HG02610 (cell line): ENCODE data around the gene TAS2R1.

ENCODE experiments used
- ATAC-seq: cut with Tn5 transposase; IDR thresholded peaks from one replicate; pipeline ENCODE4 v1.9.1; 2021; ENCODE audit warnings: mild to moderate bottlenecking, moderate library complexity; ENCODE audit not compliant: unreplicated experiment

The TAS2R1 gene

GRCh38 chr5:9630251-9630650, at the start of gene TAS2R1:
Gene TAS2R1, minus strand, starts transcription at chr5:9630351. Its CDS starts 319 bp downstream, at chr5:9630032.
- no peak for ATAC-seq

GRCh38 chr5:9670371-9670770, 40.2 kb upstream of the TAS2R1 start:
- ATAC-seq = no peak

- no peak for ATAC-seq
Observed at GRCh38 chr5:9667906-9668305, 37.8 kb upstream of the TAS2R1 start.

- no peak for ATAC-seq
Observed at GRCh38 chr5:9663891-9664290, 33.7 kb upstream of the TAS2R1 start.

- ATAC-seq = no peak
Observed at GRCh38 chr5:9661316-9662015, 31.3 kb upstream of the TAS2R1 start.

- no peak for ATAC-seq
Observed at GRCh38 chr5:9658706-9659105, 28.6 kb upstream of the TAS2R1 start.

- ATAC-seq = no peak
Observed at GRCh38 chr5:9657819-9658218, 27.7 kb upstream of the TAS2R1 start.

GRCh38 chr5:9655641-9656040, 25.5 kb upstream of the TAS2R1 start:
- no peak for ATAC-seq

- ATAC-seq = no peak
Observed at GRCh38 chr5:9654886-9655285, 24.7 kb upstream of the TAS2R1 start.

GRCh38 chr5:9653811-9654210, 23.7 kb upstream of the TAS2R1 start:
- ATAC-seq = peak; percentile 99

GRCh38 chr5:9653061-9653460, 22.9 kb upstream of the TAS2R1 start:
- ATAC-seq = no peak

- ATAC-seq = no peak
Observed at GRCh38 chr5:9652295-9652694, 22.1 kb upstream of the TAS2R1 start.

- ATAC-seq = no peak
Observed at GRCh38 chr5:9646843-9647242, 16.7 kb upstream of the TAS2R1 start.

GRCh38 chr5:9644630-9645029, 14.5 kb upstream of the TAS2R1 start:
- no peak for ATAC-seq

- ATAC-seq = no peak
Observed at GRCh38 chr5:9642621-9643020, 12.5 kb upstream of the TAS2R1 start.

- no peak for ATAC-seq
Observed at GRCh38 chr5:9641806-9642355, 11.7 kb upstream of the TAS2R1 start.

GRCh38 chr5:9632495-9632894, 2.3 kb upstream of the TAS2R1 start:
- ATAC-seq = no peak

GRCh38 chr5:9627541-9627940, 2.6 kb downstream of the TAS2R1 start:
- ATAC-seq = no peak

- ATAC-seq = no peak
Observed at GRCh38 chr5:9626955-9627354, 3.2 kb downstream of the TAS2R1 start.

GRCh38 chr5:9625731-9626130, 4.4 kb downstream of the TAS2R1 start:
- ATAC-seq = no peak

- no peak for ATAC-seq
Observed at GRCh38 chr5:9625286-9625685, 4.9 kb downstream of the TAS2R1 start.

GRCh38 chr5:9624196-9624947, 5.8 kb downstream of the TAS2R1 start:
- no peak for ATAC-seq
